ENCODE results near the gene MFNG.
"Not testable (repeated sequence)": the region's sequence is repeated elsewhere in the genome, so short reads cannot be mapped to it uniquely, and the experiment has no call there.

The MFNG gene

GRCh38 chr22:37473437-37473946 lies 12.7 kb downstream of the MFNG start:
- DNase-seq (ENCODE audit: low spot score) = no peak

- no peak for DNase-seq (ENCODE audit: low spot score)
Measured at GRCh38 chr22:37472418-37473006, 13.7 kb downstream of the MFNG start.

GRCh38 chr22:37471727-37472417 lies 14.3 kb downstream of the MFNG start:
- DNase-seq (ENCODE audit: low spot score) = no peak

- DNase-seq (ENCODE audit: low spot score) = no peak
Measured at GRCh38 chr22:37470087-37470445, 16.1 kb downstream of the MFNG start.

GRCh38 chr22:37469416-37470086 lies 16.6 kb downstream of the MFNG start:
- no peak for DNase-seq (ENCODE audit: low spot score)

- not testable (repeated sequence) for DNase-seq (ENCODE audit: low spot score)
Measured at GRCh38 chr22:37468201-37468695, 17.9 kb downstream of the MFNG start.

- no peak for DNase-seq (ENCODE audit: low spot score)
Measured at GRCh38 chr22:37467391-37467955, 18.7 kb downstream of the MFNG start.

GRCh38 chr22:37464181-37464580 lies 22.0 kb downstream of the MFNG start:
- DNase-seq (ENCODE audit: low spot score) = no peak

- no peak for DNase-seq (ENCODE audit: low spot score)
Measured at GRCh38 chr22:37462983-37463382, 23.2 kb downstream of the MFNG start.

GRCh38 chr22:37462436-37462835 lies 23.7 kb downstream of the MFNG start:
- DNase-seq (ENCODE audit: low spot score) = no peak

GRCh38 chr22:37461961-37462360 lies 24.2 kb downstream of the MFNG start:
- no peak for DNase-seq (ENCODE audit: low spot score)

- no peak for DNase-seq (ENCODE audit: low spot score)
Measured at GRCh38 chr22:37460684-37461083, 25.5 kb downstream of the MFNG start.

- no peak for DNase-seq (ENCODE audit: low spot score)
Measured at GRCh38 chr22:37459206-37459605, 27.0 kb downstream of the MFNG start.

GRCh38 chr22:37457093-37457893 lies 28.9 kb downstream of the MFNG start:
- DNase-seq (ENCODE audit: low spot score) = peak; percentile 81

GRCh38 chr22:37456346-37456745 lies 29.8 kb downstream of the MFNG start:
- DNase-seq (ENCODE audit: low spot score) = peak; percentile 55

GRCh38 chr22:37455896-37456295 lies 30.3 kb downstream of the MFNG start:
- DNase-seq (ENCODE audit: low spot score) = peak; percentile 38

- peak; percentile 36 for DNase-seq (ENCODE audit: low spot score)
Measured at GRCh38 chr22:37454857-37455686, 31.1 kb downstream of the MFNG start.

GRCh38 chr22:37453696-37454095 lies 32.5 kb downstream of the MFNG start:
- no peak for DNase-seq (ENCODE audit: low spot score)

- DNase-seq (ENCODE audit: low spot score) = no peak
Measured at GRCh38 chr22:37451218-37451617, 35.0 kb downstream of the MFNG start.

GRCh38 chr22:37449331-37450001 lies 36.7 kb downstream of the MFNG start:
- DNase-seq (ENCODE audit: low spot score) = no peak
